H9 (cell line): ENCODE results near the gene CDKAL1. TPM values are rescaled to one million over a fixed set of nuclear protein-coding genes. Genes with fewer than 3 reads are reported as not detected.

Experiments
- DNase-seq: peaks from one replicate; pipeline ENCODE4 v3.0.0-alpha.2; 2017
- H2AFZ ChIP-seq: one replicate; pipeline ENCODE4 v1.6.1; 2013; ENCODE audit warnings: mild to moderate bottlenecking, low read length, control low read depth, moderate library complexity
- H2AK5ac ChIP-seq: 2 replicates; pipeline ENCODE4 v1.6.1; 2013; ENCODE audit warnings: low read length, control low read depth, mixed read lengths; ENCODE audit not compliant: insufficient read length
- H2BK120ac ChIP-seq: one replicate; pipeline ENCODE4 v1.6.1; 2013; ENCODE audit warnings: low read depth, mild to moderate bottlenecking, low read length, control low read depth, inconsistent platforms; ENCODE audit not compliant: poor library complexity, severe bottlenecking
- H2BK12ac ChIP-seq: 2 replicates; pipeline ENCODE4 v1.6.1; 2013; ENCODE audit warnings: low read length, control low read depth, mixed read lengths, low read depth; ENCODE audit not compliant: insufficient read length
- H2BK15ac ChIP-seq: 2 replicates; pipeline ENCODE4 v1.6.1; 2013; ENCODE audit warnings: low read depth, low read length, control low read depth
- H2BK20ac ChIP-seq: one replicate; pipeline ENCODE4 v1.6.1; 2013; ENCODE audit warnings: low read depth, mild to moderate bottlenecking, low read length, control low read depth, inconsistent platforms; ENCODE audit not compliant: poor library complexity, severe bottlenecking
- H2BK5ac ChIP-seq: 2 replicates; pipeline ENCODE4 v1.6.1; 2013; ENCODE audit warnings: low read length, control low read depth, mixed read lengths; ENCODE audit not compliant: insufficient read length
- H3K14ac ChIP-seq: 2 replicates; pipeline ENCODE4 v1.6.1; 2013; ENCODE audit warnings: low read length, control low read depth; ENCODE audit not compliant: insufficient read depth
- H3K18ac ChIP-seq: 2 replicates; pipeline ENCODE4 v1.6.1; 2013; ENCODE audit warnings: low read depth, mild to moderate bottlenecking, mixed read lengths, low read length, control low read depth; ENCODE audit not compliant: insufficient read length
- H3K23ac ChIP-seq: 2 replicates; pipeline ENCODE4 v1.6.1; 2013; ENCODE audit warnings: low read length, control low read depth, mixed read lengths, low read depth; ENCODE audit not compliant: insufficient read length
- H3K23me2 ChIP-seq: 2 replicates; pipeline ENCODE4 v1.6.1; 2013; ENCODE audit warnings: low read depth, mild to moderate bottlenecking, mixed read lengths, low read length, control low read depth; ENCODE audit not compliant: insufficient read length, poor library complexity, severe bottlenecking
- H3K27ac ChIP-seq: 2 replicates; pipeline ENCODE4 v1.5.1; 2013; ENCODE audit warnings: low read length, control low read depth, mixed read lengths, low read depth; ENCODE audit not compliant: insufficient read length
- H3K27me3 ChIP-seq: 2 replicates; pipeline ENCODE4 v1.6.1; 2013; ENCODE audit warnings: low read length, control low read depth, inconsistent platforms; ENCODE audit not compliant: insufficient read depth
- H3K4ac ChIP-seq: 2 replicates; pipeline ENCODE4 v1.6.1; 2013; ENCODE audit warnings: low read depth, mild to moderate bottlenecking, control low read depth, inconsistent platforms, low read length, moderate library complexity
- H3K4me1 ChIP-seq: 2 replicates; pipeline ENCODE4 v1.6.1; 2013; ENCODE audit warnings: low read length, control low read depth, inconsistent platforms; ENCODE audit not compliant: insufficient read depth
- H3K4me2 ChIP-seq: 2 replicates; pipeline ENCODE4 v1.6.1; 2013; ENCODE audit warnings: low read length, control low read depth, mixed read lengths; ENCODE audit not compliant: insufficient read length, insufficient read depth
- H3K56ac ChIP-seq: 2 replicates; pipeline ENCODE4 v1.6.1; 2013; ENCODE audit warnings: low read depth, mild to moderate bottlenecking, mixed read lengths, low read length, control low read depth; ENCODE audit not compliant: insufficient read length
- H3K79me1 ChIP-seq: 2 replicates; pipeline ENCODE4 v1.6.1; 2013; ENCODE audit warnings: low read depth, mild to moderate bottlenecking, moderate library complexity, low read length, control low read depth, inconsistent platforms; ENCODE audit not compliant: insufficient read depth, poor library complexity, severe bottlenecking
- H3K79me2 ChIP-seq: 2 replicates; pipeline ENCODE4 v1.6.1; 2013; ENCODE audit warnings: low read length, control low read depth, inconsistent platforms; ENCODE audit not compliant: insufficient read depth
- H3K9ac ChIP-seq: 2 replicates; pipeline ENCODE4 v1.6.1; 2013; ENCODE audit warnings: low read length, control low read depth, mixed read lengths; ENCODE audit not compliant: insufficient read length; ENCODE audit errors: extremely low read depth
- H3K9me3 ChIP-seq: one replicate; pipeline ENCODE4 v1.6.1; 2013; ENCODE audit warnings: low read depth, low read length, inconsistent platforms; ENCODE audit not compliant: control insufficient read depth
- H3T11ph ChIP-seq: one replicate; pipeline ENCODE4 v1.6.1; 2013; ENCODE audit warnings: mild to moderate bottlenecking, low read length, control low read depth, inconsistent platforms
- H4K20me1 ChIP-seq: one replicate; pipeline ENCODE4 v1.6.1; 2013; ENCODE audit not compliant: control insufficient read depth, insufficient read length, insufficient read depth
- H4K5ac ChIP-seq: 2 replicates; pipeline ENCODE4 v1.6.1; 2013; ENCODE audit warnings: low read depth, mild to moderate bottlenecking, mixed read lengths, low read length, control low read depth; ENCODE audit not compliant: insufficient read length
- H4K8ac ChIP-seq: replicated peaks from 2 replicates; pipeline ENCODE4 v1.6.1; 2013; ENCODE audit warnings: low read length, control low read depth, mixed read lengths, low read depth; ENCODE audit not compliant: insufficient read length
- H4K91ac ChIP-seq: 2 replicates; pipeline ENCODE4 v1.6.1; 2013; ENCODE audit warnings: low read depth, mild to moderate bottlenecking, moderate library complexity, mixed read lengths, low read length, control low read depth; ENCODE audit not compliant: insufficient read length
- H3K27ac Mint-ChIP-seq, 3 experiments: 2 replicates in 2 of 3; 3 replicates in 1 of 3; pipeline ENCODE4 v1.8.0; 2020 to 2021; ENCODE audit warnings: mixed read lengths in 3 of 3, mild to moderate bottlenecking in 1 of 3, moderate library complexity in 1 of 3
- H3K27me3 Mint-ChIP-seq: 2 replicates; pipeline ENCODE4 v1.8.0; 2021; ENCODE audit warnings: low read depth, mild to moderate bottlenecking, moderate library complexity, mixed read lengths
- H3K36me3 Mint-ChIP-seq, 3 experiments: 2 replicates in 2 of 3; 3 replicates in 1 of 3; pipeline ENCODE4 v1.8.0; 2020 to 2021; ENCODE audit warnings: low read depth in 3 of 3, mixed read lengths in 3 of 3; ENCODE audit not compliant: insufficient read depth in 1 of 3
- H3K4me1 Mint-ChIP-seq, 2 experiments: 2 replicates each; pipeline ENCODE4 v1.8.0; 2020; ENCODE audit warnings: mixed read lengths in 2 of 2
- H3K4me3 Mint-ChIP-seq, 2 experiments: 2 replicates in 1 of 2; 3 replicates in 1 of 2; pipeline ENCODE4 v1.8.0; 2020 to 2021; ENCODE audit warnings: mild to moderate bottlenecking in 2 of 2, mixed read lengths in 2 of 2, moderate library complexity in 1 of 2
- H3K9me3 Mint-ChIP-seq, 2 experiments: 2 replicates in 1 of 2; 3 replicates in 1 of 2; pipeline ENCODE4 v1.8.0; 2020; ENCODE audit warnings: mild to moderate bottlenecking in 2 of 2, mixed read lengths in 2 of 2, moderate library complexity in 1 of 2
- CTCF ChIP-seq: fragments of 200-600 bp; sonication (generic); conservative IDR thresholded peaks from 3 replicates; pipeline ENCODE4 v1.8.0; 2021; ENCODE audit warnings: antibody characterized with exemption, mild to moderate bottlenecking
- WGBS: extraction: QIAGEN DNeasy Blood & Tissue Kit; methylation state at CpG from one replicate; pipeline ENCODE4 v1.1.7; 2013; ENCODE audit warnings: missing lambda C conversion rate, low lambda C conversion rate, mixed read lengths; ENCODE audit not compliant: insufficient read length; ENCODE audit errors: extremely low coverage; 5-methylcytosine and 5-hydroxymethylcytosine counted together
- total RNA-seq: library from RNA; stranded (reverse); gene quantifications from 2 replicates; pipeline ENCODE4 v1.2.1, GENCODE V29; 2021

CDKAL1 gene
- total RNA-seq, 1 experiment from 2014 or later, result 23.0 TPM

DNA sequence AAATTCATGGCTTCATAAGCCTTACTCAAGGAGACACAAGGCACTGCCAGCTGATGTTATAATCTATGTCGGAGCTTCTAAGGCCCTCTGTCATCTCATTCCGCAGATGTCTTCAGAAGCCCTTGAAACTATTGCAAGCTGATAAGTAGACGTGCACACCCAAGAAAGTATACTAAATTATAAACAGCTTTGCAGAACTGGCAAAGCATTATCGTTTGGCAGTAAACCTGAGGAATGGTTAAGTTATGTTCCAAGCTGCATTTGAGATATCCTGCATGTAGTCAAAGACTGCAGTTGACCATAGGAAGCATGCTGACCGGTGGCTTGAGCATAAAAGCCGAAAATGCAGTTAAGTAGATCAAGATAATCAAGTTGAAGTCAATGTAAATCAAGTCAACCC lies 633.5 kb downstream of the CDKAL1 start:
- Histone ChIP-seq H3T11ph (no peak overlapping the region), H2BK12ac (no peak overlapping the region), H3K79me2 (no peaks in the 10 kb centered on the region), H3K14ac (no peak overlapping the region), H3K18ac (no peak overlapping the region), H3K23me2 (no peaks in the 10 kb centered on the region), H3K4me1 (peaks cover 2% of the 10 kb centered on the region; the same call in 1 of the 2 replicates), H4K91ac (no peak overlapping the region), H2AFZ (no peak overlapping the region), H3K56ac (no peak overlapping the region), H3K4ac (no peak overlapping the region), H3K9ac (no peak overlapping the region), H3K27ac (no peak overlapping the region), H3K9me3 (no peaks in the 10 kb centered on the region), H3K23ac (no peak overlapping the region), H2BK15ac (no peak overlapping the region), H4K20me1 (no peaks in the 10 kb centered on the region), H2BK5ac (no peak overlapping the region), H4K8ac (no peak overlapping the region), H2BK120ac (no peak overlapping the region), H2AK5ac (no peak overlapping the region), H3K79me1 (no peaks in the 10 kb centered on the region), H2BK20ac (no peak overlapping the region), H3K27me3 (no peaks in the 10 kb centered on the region), H4K5ac (no peak overlapping the region), H3K4me2 (no peak overlapping the region)
- Mint-ChIP-seq H3K9me3 (no peaks in the 10 kb centered on the region), H3K27ac (no peak overlapping the region), H3K4me3 (no peak overlapping the region), H3K27me3 (no peaks in the 10 kb centered on the region), H3K4me1 (peaks cover 3% of the 10 kb centered on the region in 2 experiments; a peak in 1 of 4 replicates), H3K36me3 (no peaks in the 10 kb centered on the region)
- WGBS, result no CpG with 5 or more reads among the region's 6 CpGs
- no peak for DNase-seq
- TF ChIP-seq CTCF, result no peak
